IPS-11a (cell line): ENCODE data around the gene COL4A6.

Source experiments
- H3K4me3 ChIP-seq: one replicate; pipeline ENCODE4 v1.5.1; 2013; ENCODE audit warnings: low read depth, low read length, control low read depth

The COL4A6 gene

GRCh38 chrX:108285356-108285755 lies 152.9 kb downstream of the COL4A6 start:
- no peak overlapping the region for H3K4me3 ChIP-seq

GRCh38 chrX:108275732-108276131 lies 162.5 kb downstream of the COL4A6 start:
- no peak overlapping the region for H3K4me3 ChIP-seq

- H3K4me3 ChIP-seq = no peak overlapping the region
Measured at GRCh38 chrX:108271397-108271787, 166.8 kb downstream of the COL4A6 start.

- H3K4me3 ChIP-seq = no peak overlapping the region
Measured at GRCh38 chrX:108270739-108271396, 167.4 kb downstream of the COL4A6 start.

- no peak overlapping the region for H3K4me3 ChIP-seq
Measured at GRCh38 chrX:108270280-108270679, 167.9 kb downstream of the COL4A6 start.

- H3K4me3 ChIP-seq = no peak overlapping the region
Measured at GRCh38 chrX:108268434-108269080, 169.7 kb downstream of the COL4A6 start.

- H3K4me3 ChIP-seq = no peak overlapping the region
Measured at GRCh38 chrX:108267557-108267956, 170.7 kb downstream of the COL4A6 start.

GRCh38 chrX:108264376-108264775 lies 173.8 kb downstream of the COL4A6 start:
- no peak overlapping the region for H3K4me3 ChIP-seq

- no peak overlapping the region for H3K4me3 ChIP-seq
Measured at GRCh38 chrX:108261549-108262203, 176.5 kb downstream of the COL4A6 start.

GRCh38 chrX:108257556-108257955 lies 180.7 kb downstream of the COL4A6 start:
- H3K4me3 ChIP-seq = no peak overlapping the region

GRCh38 chrX:108254636-108255035 lies 183.6 kb downstream of the COL4A6 start:
- H3K4me3 ChIP-seq = no peak overlapping the region

- H3K4me3 ChIP-seq = no peak overlapping the region
Measured at GRCh38 chrX:108250654-108251579, 187.3 kb downstream of the COL4A6 start.

GRCh38 chrX:108246304-108246954 lies 191.8 kb downstream of the COL4A6 start:
- no peak overlapping the region for H3K4me3 ChIP-seq

- no peak overlapping the region for H3K4me3 ChIP-seq
Measured at GRCh38 chrX:108245462-108245861, 192.8 kb downstream of the COL4A6 start.

- H3K4me3 ChIP-seq = no peak overlapping the region
Measured at GRCh38 chrX:108235986-108236385, 202.2 kb downstream of the COL4A6 start.

GRCh38 chrX:108230574-108230973 lies 207.6 kb downstream of the COL4A6 start:
- H3K4me3 ChIP-seq = no peak overlapping the region

- H3K4me3 ChIP-seq = no peak overlapping the region
Measured at GRCh38 chrX:108224727-108225621, 213.2 kb downstream of the COL4A6 start.

- H3K4me3 ChIP-seq = no peak overlapping the region
Measured at GRCh38 chrX:108224218-108224617, 214.0 kb downstream of the COL4A6 start.

GRCh38 chrX:108223585-108223984 lies 214.6 kb downstream of the COL4A6 start:
- no peak overlapping the region for H3K4me3 ChIP-seq
